Stimulated activated naive B cell treated with anti-CD40 and anti-IgM and Interleukin-4, amounts not matched to agents 10 μg/mL and 1 μg/mL and 100 μg/mL, for 72 hours (primary cell): ENCODE data around the gene FAM210B.

Source experiments
- ATAC-seq, 2 donors: fragments of 150-1000 bp; cut with Tn5 transposase; replicated peaks; 2 replicates each; pipeline ENCODE4 v1.10.0; 2021; ENCODE audit warnings: moderate library complexity in 1 of 2
- DNase-seq: peaks from one replicate; pipeline ENCODE4 v3.0.0; 2021
- H3K27ac Mint-ChIP-seq: one replicate; pipeline ENCODE4 v1.8.0; 2022; ENCODE audit warnings: mild to moderate bottlenecking, mixed read lengths
- H3K27me3 Mint-ChIP-seq, 2 donors: one replicate each; pipeline ENCODE4 v1.8.0; 2022; ENCODE audit warnings: mixed read lengths in 2 of 2
- H3K36me3 Mint-ChIP-seq, 2 donors: one replicate each; pipeline ENCODE4 v1.8.0; 2022; ENCODE audit warnings: mixed read lengths in 2 of 2, mild to moderate bottlenecking in 1 of 2
- H3K4me1 Mint-ChIP-seq, 2 donors: one replicate each; pipeline ENCODE4 v1.8.0; 2022; ENCODE audit warnings: mixed read lengths in 2 of 2, mild to moderate bottlenecking in 1 of 2
- H3K4me3 Mint-ChIP-seq, 2 donors: one replicate each; pipeline ENCODE4 v1.8.0; 2022; ENCODE audit warnings: mild to moderate bottlenecking in 2 of 2, mixed read lengths in 2 of 2, moderate library complexity in 1 of 2
- H3K9me3 Mint-ChIP-seq, 2 donors: one replicate each; pipeline ENCODE4 v1.8.0; 2022; ENCODE audit warnings: mixed read lengths in 2 of 2, mild to moderate bottlenecking in 1 of 2

FAM210B gene

DNA sequence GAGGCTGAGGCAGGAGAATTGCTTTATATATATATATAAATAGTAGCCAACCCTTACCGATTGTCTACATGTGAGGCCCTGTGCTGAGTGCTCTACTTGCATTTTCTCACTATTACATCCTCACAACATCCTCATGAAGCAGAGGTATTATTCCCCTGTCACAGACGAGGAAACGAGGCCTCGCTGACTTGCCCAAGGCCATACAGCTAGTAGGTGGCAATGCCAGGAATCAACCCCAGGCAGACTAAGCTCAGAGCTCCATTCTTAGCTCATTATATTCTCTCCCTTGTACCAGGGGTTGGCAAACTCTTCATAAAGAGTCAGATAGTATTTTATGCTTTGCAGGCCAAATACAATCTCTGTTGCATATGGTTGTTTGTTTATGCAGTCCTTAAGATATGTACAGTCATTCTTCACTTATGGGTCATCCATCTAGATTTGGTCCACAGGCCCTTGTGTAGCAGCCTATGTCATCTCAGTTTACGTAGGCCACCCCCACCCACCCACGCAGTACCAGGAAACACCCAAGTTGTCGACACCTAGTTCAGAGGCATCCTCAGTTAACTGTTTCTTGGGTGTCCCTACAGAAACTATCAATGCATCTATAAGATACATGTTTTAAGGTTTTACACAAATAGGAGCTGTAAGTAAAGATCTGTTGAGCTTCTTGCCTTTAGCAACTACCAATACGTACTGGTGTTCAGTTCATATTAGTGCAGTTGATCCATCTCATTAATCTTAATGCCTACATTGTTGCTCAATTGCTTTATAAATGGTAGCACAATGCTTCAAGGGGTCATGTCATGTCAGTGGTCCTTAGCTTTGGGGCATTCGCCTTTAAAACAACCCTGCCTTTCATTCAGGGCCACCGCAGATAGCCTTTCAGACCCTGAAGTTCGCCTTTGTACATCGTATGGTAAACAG lies 56.3 kb downstream of the FAM210B start:
- ATAC-seq: no peak
- Mint-ChIP-seq H3K36me3 (peaks cover 33 to 35% of the 10 kb centered on the region in 2 donors), H3K4me1 (peaks cover 17 to 32% of the 10 kb centered on the region in 2 donors), H3K9me3 (no peaks in the 10 kb centered on the region), H3K27me3 (no peaks in the 10 kb centered on the region), H3K27ac (no peak overlapping the region), H3K4me3 (no peak overlapping the region)
- DNase-seq: no peak

DNA sequence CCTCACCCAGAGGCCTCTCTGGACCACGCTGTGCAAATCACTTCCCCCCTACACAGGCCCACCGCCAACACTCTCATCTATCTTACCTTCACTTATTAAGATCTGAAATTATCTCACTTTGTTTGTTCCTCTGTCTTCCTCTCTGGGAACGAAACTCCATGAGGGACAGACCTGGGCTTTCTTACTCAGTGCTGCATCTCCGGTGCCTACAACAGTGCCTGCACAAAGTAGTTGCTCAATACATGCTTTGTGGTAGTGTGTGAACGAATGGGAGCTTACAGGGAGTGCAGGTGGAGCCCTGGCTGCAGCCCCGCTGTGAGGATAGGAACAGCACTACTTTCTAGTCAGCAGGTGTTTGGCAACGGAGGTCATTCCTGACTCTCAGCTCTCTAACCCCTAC lies 58.6 kb downstream of the FAM210B start:
- peaks cover 23 to 29% of the 10 kb centered on the region in 2 donors for H3K36me3 Mint-ChIP-seq
- no peak overlapping the region for H3K27ac Mint-ChIP-seq
- no peaks in the 10 kb centered on the region for H3K27me3 Mint-ChIP-seq
- no peaks in the 10 kb centered on the region for H3K9me3 Mint-ChIP-seq
- ATAC-seq (no peak), DNase-seq (no peak)
- H3K4me3 Mint-ChIP-seq: no peak overlapping the region
- H3K4me1 Mint-ChIP-seq: peaks cover 7 to 24% of the 10 kb centered on the region in 2 donors

GRCh38 chr20:56417911-56418310 lies 59.1 kb downstream of the FAM210B start:
- no peak for ATAC-seq
- no peak overlapping the region for H3K4me3 Mint-ChIP-seq
- H3K36me3 Mint-ChIP-seq: peaks cover 22 to 25% of the 10 kb centered on the region in 2 donors
- H3K27ac Mint-ChIP-seq: no peak overlapping the region
- no peaks in the 10 kb centered on the region for H3K27me3 Mint-ChIP-seq
- H3K4me1 Mint-ChIP-seq: peaks cover 7 to 20% of the 10 kb centered on the region in 2 donors
- no peaks in the 10 kb centered on the region for H3K9me3 Mint-ChIP-seq
- no peak for DNase-seq
